ENCODE data around the gene MREG.

- TF ChIP-seq, protein P1, sequence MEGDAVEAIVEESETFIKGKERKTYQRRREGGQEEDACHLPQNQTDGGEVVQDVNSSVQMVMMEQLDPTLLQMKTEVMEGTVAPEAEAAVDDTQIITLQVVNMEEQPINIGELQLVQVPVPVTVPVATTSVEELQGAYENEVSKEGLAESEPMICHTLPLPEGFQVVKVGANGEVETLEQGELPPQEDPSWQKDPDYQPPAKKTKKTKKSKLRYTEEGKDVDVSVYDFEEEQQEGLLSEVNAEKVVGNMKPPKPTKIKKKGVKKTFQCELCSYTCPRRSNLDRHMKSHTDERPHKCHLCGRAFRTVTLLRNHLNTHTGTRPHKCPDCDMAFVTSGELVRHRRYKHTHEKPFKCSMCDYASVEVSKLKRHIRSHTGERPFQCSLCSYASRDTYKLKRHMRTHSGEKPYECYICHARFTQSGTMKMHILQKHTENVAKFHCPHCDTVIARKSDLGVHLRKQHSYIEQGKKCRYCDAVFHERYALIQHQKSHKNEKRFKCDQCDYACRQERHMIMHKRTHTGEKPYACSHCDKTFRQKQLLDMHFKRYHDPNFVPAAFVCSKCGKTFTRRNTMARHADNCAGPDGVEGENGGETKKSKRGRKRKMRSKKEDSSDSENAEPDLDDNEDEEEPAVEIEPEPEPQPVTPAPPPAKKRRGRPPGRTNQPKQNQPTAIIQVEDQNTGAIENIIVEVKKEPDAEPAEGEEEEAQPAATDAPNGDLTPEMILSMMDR (IDR thresholded peaks at IDR 0.05; ENCODE audit: low read depth, low read length, poor library complexity, severe bottlenecking): no peak
- TF ChIP-seq EZH2phosphoT487 (IDR thresholded peaks at IDR 0.05; ENCODE audit: borderline replicate concordance, low read length): no peak
Observed at GRCh38 chr2:215979620-215980019, 33.7 kb downstream of the MREG start.
